ENCODE results near the gene GLCCI1.

The GLCCI1 gene

GRCh38 chr7:8014399-8014798 lies 45.8 kb downstream of the GLCCI1 start:
- Histone ChIP-seq H3K9ac (ENCODE audit: low read length) (no peak overlapping the region), H3K27me3 (ENCODE audit: low read depth, low read length) (no peaks in the 10 kb centered on the region), H2AFZ (ENCODE audit: low read depth, low read length) (no peak overlapping the region), H3K9me3 (ENCODE audit: insufficient read depth, low read length) (no peaks in the 10 kb centered on the region), H3K4me3 (ENCODE audit: low read length) (no peak overlapping the region), H3K36me3 (replicated peaks; ENCODE audit: low read depth, low read length) (no peaks in the 10 kb centered on the region), H3K79me2 (ENCODE audit: low read length) (no peaks in the 10 kb centered on the region), H3K27ac (ENCODE audit: low read length) (no peak overlapping the region), H3K4me1 (ENCODE audit: low read length) (peaks cover 8% of the 10 kb centered on the region), H4K20me1 (ENCODE audit: insufficient read depth, low read length) (no peaks in the 10 kb centered on the region), H3K4me2 (ENCODE audit: low read length) (no peak overlapping the region)
- TF ChIP-seq CTCF (IDR thresholded peaks at IDR 0.05; ENCODE audit: low read depth, low read length) (no peak), EZH2phosphoT487 (IDR thresholded peaks at IDR 0.05; ENCODE audit: low read depth) (no peak)

GRCh38 chr7:8015100-8015745 lies 46.6 kb downstream of the GLCCI1 start:
- Histone ChIP-seq H3K4me1 (ENCODE audit: low read length) (peaks cover 8% of the 10 kb centered on the region), H3K27ac (ENCODE audit: low read length) (no peak overlapping the region), H3K36me3 (replicated peaks; ENCODE audit: low read depth, low read length) (no peaks in the 10 kb centered on the region), H3K4me2 (ENCODE audit: low read length) (no peak overlapping the region), H2AFZ (ENCODE audit: low read depth, low read length) (no peak overlapping the region), H3K9me3 (ENCODE audit: insufficient read depth, low read length) (no peaks in the 10 kb centered on the region), H3K4me3 (ENCODE audit: low read length) (no peak overlapping the region), H4K20me1 (ENCODE audit: insufficient read depth, low read length) (no peaks in the 10 kb centered on the region), H3K9ac (ENCODE audit: low read length) (no peak overlapping the region), H3K27me3 (ENCODE audit: low read depth, low read length) (no peaks in the 10 kb centered on the region), H3K79me2 (ENCODE audit: low read length) (no peaks in the 10 kb centered on the region)
- TF ChIP-seq EZH2phosphoT487 (IDR thresholded peaks at IDR 0.05; ENCODE audit: low read depth) (no peak), CTCF (IDR thresholded peaks at IDR 0.05; ENCODE audit: low read depth, low read length) (no peak)

DNA sequence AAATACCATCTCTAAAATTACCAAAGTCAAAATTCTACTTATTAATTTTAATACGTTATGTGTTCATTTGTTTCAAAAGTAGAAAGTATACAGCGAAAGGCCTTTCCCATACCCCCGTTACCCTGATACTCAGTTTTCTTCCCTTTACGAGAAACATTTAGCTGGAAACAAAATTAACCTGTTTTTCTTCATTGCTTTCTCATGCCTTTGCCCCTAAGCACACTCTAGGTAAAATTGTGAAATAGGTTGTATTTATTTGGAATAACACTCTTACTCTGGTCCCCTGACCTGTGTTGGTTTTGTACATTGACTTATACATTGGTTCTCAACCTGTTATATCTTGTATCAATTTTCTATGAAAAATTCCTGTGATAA lies 47.1 kb downstream of the GLCCI1 start:
- H3K27ac ChIP-seq (ENCODE audit: low read length), result no peak overlapping the region
- H3K9ac ChIP-seq (ENCODE audit: low read length), result no peak overlapping the region
- H3K4me1 ChIP-seq (ENCODE audit: low read length), result peaks cover 8% of the 10 kb centered on the region
- TF ChIP-seq CTCF (IDR thresholded peaks at IDR 0.05; ENCODE audit: low read depth, low read length), result no peak
- TF ChIP-seq EZH2phosphoT487 (IDR thresholded peaks at IDR 0.05; ENCODE audit: low read depth), result no peak
- no peaks in the 10 kb centered on the region for H3K9me3 ChIP-seq (ENCODE audit: insufficient read depth, low read length)
- no peak overlapping the region for H3K4me2 ChIP-seq (ENCODE audit: low read length)
- H3K4me3 ChIP-seq (ENCODE audit: low read length), result no peak overlapping the region
- H2AFZ ChIP-seq (ENCODE audit: low read depth, low read length), result no peak overlapping the region
- no peaks in the 10 kb centered on the region for H3K36me3 ChIP-seq (replicated peaks; ENCODE audit: low read depth, low read length)
- no peaks in the 10 kb centered on the region for H4K20me1 ChIP-seq (ENCODE audit: insufficient read depth, low read length)
- no peaks in the 10 kb centered on the region for H3K27me3 ChIP-seq (ENCODE audit: low read depth, low read length)
- no peaks in the 10 kb centered on the region for H3K79me2 ChIP-seq (ENCODE audit: low read length)

- no peak overlapping the region for H3K9ac ChIP-seq (ENCODE audit: low read length)
- no peaks in the 10 kb centered on the region for H3K79me2 ChIP-seq (ENCODE audit: low read length)
- TF ChIP-seq EZH2phosphoT487 (IDR thresholded peaks at IDR 0.05; ENCODE audit: low read depth), result no peak
- no peak for TF ChIP-seq CTCF (IDR thresholded peaks at IDR 0.05; ENCODE audit: low read depth, low read length)
- H2AFZ ChIP-seq (ENCODE audit: low read depth, low read length), result no peak overlapping the region
- H3K36me3 ChIP-seq (replicated peaks; ENCODE audit: low read depth, low read length), result no peaks in the 10 kb centered on the region
- no peaks in the 10 kb centered on the region for H3K27me3 ChIP-seq (ENCODE audit: low read depth, low read length)
- H3K4me3 ChIP-seq (ENCODE audit: low read length), result no peak overlapping the region
- peaks cover 8% of the 10 kb centered on the region for H3K4me1 ChIP-seq (ENCODE audit: low read length)
- H3K9me3 ChIP-seq (ENCODE audit: insufficient read depth, low read length), result no peaks in the 10 kb centered on the region
- no peaks in the 10 kb centered on the region for H4K20me1 ChIP-seq (ENCODE audit: insufficient read depth, low read length)
- H3K27ac ChIP-seq (ENCODE audit: low read length), result no peak overlapping the region
- H3K4me2 ChIP-seq (ENCODE audit: low read length), result no peak overlapping the region
Observed at GRCh38 chr7:8017423-8017822, 48.8 kb downstream of the GLCCI1 start.
